ENCODE data around the gene FRK. TPM values are rescaled to one million over a fixed set of nuclear protein-coding genes. Genes with fewer than 3 reads are reported as not detected.
"Not testable (repeated sequence)": the region's sequence is repeated elsewhere in the genome, so short reads cannot be mapped to it uniquely, and the experiment has no call there.

Gene FRK
- total and polyA plus RNA-seq, 2 experiments from 2014 or later = 2.7 to 16.9 TPM

DNA sequence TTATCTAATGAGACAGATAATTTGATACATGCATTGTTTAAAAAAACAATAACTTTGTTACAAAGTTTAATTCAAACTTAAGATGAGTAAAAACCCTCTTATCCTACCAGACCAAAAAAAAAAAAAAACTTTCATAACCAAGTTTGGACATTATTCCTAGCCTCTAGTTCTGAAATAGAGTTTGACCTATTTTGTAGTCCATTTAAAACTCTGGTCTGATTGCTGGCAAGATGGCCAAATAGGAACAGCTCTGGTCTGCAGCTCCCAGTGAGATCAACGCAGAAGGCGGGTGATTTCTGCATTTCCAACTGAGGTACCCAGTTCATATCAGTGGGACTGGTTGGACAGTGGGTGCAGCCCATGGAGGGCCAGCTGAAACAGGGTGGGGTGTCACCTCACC is 125.9 kb downstream of the FRK start:
- no peak for DNase-seq (ENCODE audit: low spot score)
- Histone ChIP-seq H3K27me3 (no peaks in the 10 kb centered on the region), H3K36me3 (replicated peaks; ENCODE audit: insufficient read depth, low read depth) (no peaks in the 10 kb centered on the region), H3K4me3 (no peak overlapping the region), H3K79me2 (no peaks in the 10 kb centered on the region), H3K9me2 (replicated peaks; ENCODE audit: insufficient read depth) (no peaks in the 10 kb centered on the region), H4K20me1 (ENCODE audit: insufficient read depth, poor library complexity, severe bottlenecking) (no peaks in the 10 kb centered on the region), H2AFZ (no peak overlapping the region), H3K27ac (no peak overlapping the region), H3K4me2 (no peak overlapping the region), H3K9me3 (ENCODE audit: low read depth) (no peaks in the 10 kb centered on the region), H3K4me1 (ENCODE audit: insufficient read depth) (no peaks in the 10 kb centered on the region)
- WGBS (ENCODE audit: low lambda C conversion rate, missing lambda C conversion rate) = 95% methylated on average over 2 of the region's 2 CpGs
- no peak for TF ChIP-seq EZH2 (IDR thresholded peaks at IDR 0.05; ENCODE audit: borderline replicate concordance)
- TF ChIP-seq EZH2phosphoT487 (IDR thresholded peaks at IDR 0.05; ENCODE audit: low read depth, severe bottlenecking, unreplicated experiment) = no peak
- TF ChIP-seq, protein P1, sequence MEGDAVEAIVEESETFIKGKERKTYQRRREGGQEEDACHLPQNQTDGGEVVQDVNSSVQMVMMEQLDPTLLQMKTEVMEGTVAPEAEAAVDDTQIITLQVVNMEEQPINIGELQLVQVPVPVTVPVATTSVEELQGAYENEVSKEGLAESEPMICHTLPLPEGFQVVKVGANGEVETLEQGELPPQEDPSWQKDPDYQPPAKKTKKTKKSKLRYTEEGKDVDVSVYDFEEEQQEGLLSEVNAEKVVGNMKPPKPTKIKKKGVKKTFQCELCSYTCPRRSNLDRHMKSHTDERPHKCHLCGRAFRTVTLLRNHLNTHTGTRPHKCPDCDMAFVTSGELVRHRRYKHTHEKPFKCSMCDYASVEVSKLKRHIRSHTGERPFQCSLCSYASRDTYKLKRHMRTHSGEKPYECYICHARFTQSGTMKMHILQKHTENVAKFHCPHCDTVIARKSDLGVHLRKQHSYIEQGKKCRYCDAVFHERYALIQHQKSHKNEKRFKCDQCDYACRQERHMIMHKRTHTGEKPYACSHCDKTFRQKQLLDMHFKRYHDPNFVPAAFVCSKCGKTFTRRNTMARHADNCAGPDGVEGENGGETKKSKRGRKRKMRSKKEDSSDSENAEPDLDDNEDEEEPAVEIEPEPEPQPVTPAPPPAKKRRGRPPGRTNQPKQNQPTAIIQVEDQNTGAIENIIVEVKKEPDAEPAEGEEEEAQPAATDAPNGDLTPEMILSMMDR (IDR thresholded peaks at IDR 0.05; ENCODE audit: poor library complexity) = no peak

DNA sequence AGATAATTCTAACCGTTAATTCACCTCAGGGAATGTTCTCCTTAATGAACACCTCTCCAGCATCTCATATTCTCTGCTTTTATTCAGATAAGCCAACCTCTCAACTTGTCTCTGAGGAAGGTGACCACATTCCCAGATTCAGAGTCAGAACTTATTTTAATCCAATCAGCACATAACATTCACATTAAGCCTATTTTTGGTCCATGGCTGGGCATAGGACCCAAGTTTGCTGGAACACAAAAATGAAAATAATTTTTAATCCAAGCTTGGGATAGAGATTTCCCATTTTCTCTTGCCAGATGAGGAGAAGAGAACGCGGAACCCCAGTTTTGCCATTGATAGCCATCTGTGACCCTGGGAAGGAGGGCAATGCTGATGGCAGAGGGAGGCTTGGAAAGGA is 126.5 kb downstream of the FRK start:
- Histone ChIP-seq H3K36me3 (replicated peaks; ENCODE audit: insufficient read depth, low read depth) (no peaks in the 10 kb centered on the region), H3K27me3 (no peaks in the 10 kb centered on the region), H3K4me3 (no peak overlapping the region), H3K4me2 (no peak overlapping the region), H4K20me1 (ENCODE audit: insufficient read depth, poor library complexity, severe bottlenecking) (no peaks in the 10 kb centered on the region), H3K4me1 (ENCODE audit: insufficient read depth) (no peaks in the 10 kb centered on the region), H2AFZ (no peak overlapping the region), H3K79me2 (no peaks in the 10 kb centered on the region), H3K27ac (no peak overlapping the region), H3K9me2 (replicated peaks; ENCODE audit: insufficient read depth) (no peaks in the 10 kb centered on the region), H3K9me3 (ENCODE audit: low read depth) (no peaks in the 10 kb centered on the region)
- no peak for DNase-seq (ENCODE audit: low spot score)
- WGBS (ENCODE audit: low lambda C conversion rate, missing lambda C conversion rate) = 84% methylated on average over 3 of the region's 3 CpGs
- TF ChIP-seq EZH2phosphoT487 (IDR thresholded peaks at IDR 0.05; ENCODE audit: low read depth, severe bottlenecking, unreplicated experiment) (no peak), EZH2 (IDR thresholded peaks at IDR 0.05; ENCODE audit: borderline replicate concordance) (no peak)
- TF ChIP-seq, protein P1 (IDR thresholded peaks at IDR 0.05; ENCODE audit: poor library complexity) = no peak

DNA sequence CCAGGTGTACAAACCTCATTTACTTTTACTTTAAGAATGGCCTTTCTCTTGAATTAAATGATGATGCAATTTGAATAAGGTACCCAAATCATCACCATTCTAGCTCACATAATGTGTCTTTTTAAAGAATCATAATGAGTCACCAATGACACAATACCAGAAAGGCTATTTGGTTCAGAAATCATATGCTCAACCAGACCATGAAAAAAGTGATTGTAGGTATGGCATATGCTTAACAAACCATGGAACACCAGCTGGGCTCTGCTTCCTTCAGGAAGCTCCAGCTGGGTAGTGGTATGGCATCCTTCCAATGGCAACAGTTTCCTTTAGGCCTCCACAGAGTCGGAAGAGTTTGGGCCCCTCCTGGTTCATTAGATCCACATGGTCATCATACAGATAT is 128.2 kb downstream of the FRK start:
- H2AFZ ChIP-seq = no peak overlapping the region
- H3K4me3 ChIP-seq = no peak overlapping the region
- TF ChIP-seq, protein P1 (IDR thresholded peaks at IDR 0.05; ENCODE audit: poor library complexity) = no peak
- TF ChIP-seq EZH2phosphoT487 (IDR thresholded peaks at IDR 0.05; ENCODE audit: low read depth, severe bottlenecking, unreplicated experiment) = no peak
- H3K4me1 ChIP-seq (ENCODE audit: insufficient read depth) = no peaks in the 10 kb centered on the region
- no peak for DNase-seq (ENCODE audit: low spot score)
- no peaks in the 10 kb centered on the region for H3K27me3 ChIP-seq
- H3K36me3 ChIP-seq (replicated peaks; ENCODE audit: insufficient read depth, low read depth) = no peaks in the 10 kb centered on the region
- H3K9me2 ChIP-seq (replicated peaks; ENCODE audit: insufficient read depth) = no peaks in the 10 kb centered on the region
- H3K9me3 ChIP-seq (ENCODE audit: low read depth) = no peaks in the 10 kb centered on the region
- no peaks in the 10 kb centered on the region for H3K79me2 ChIP-seq
- no peak overlapping the region for H3K27ac ChIP-seq
- no peak overlapping the region for H3K4me2 ChIP-seq
- 83% methylated on average over 1 of the region's 1 CpG for WGBS (ENCODE audit: low lambda C conversion rate, missing lambda C conversion rate)
- no peaks in the 10 kb centered on the region for H4K20me1 ChIP-seq (ENCODE audit: insufficient read depth, poor library complexity, severe bottlenecking)

DNA sequence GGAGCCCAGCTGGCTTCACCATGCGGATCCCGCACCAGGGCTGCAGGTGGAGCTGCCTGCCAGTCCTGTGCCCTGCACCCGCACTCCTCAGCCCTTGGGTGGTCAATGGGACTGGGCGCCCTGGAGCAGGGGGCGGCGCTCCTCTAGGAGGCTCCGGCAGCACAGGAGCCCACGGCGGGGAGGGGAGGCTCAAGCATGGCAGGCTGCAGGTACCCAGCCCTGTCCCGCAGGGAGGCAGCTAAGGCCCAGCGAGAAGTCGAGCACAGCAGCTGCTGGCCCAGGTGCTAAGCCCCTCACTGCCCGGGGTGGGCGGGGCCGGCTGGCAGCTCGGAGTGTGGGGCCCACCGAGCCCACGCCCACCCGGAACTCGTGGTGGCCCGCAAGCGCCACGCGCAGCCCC is 132.7 kb downstream of the FRK start:
- H2AFZ ChIP-seq; H3K27me3 ChIP-seq; H3K4me1 ChIP-seq (ENCODE audit: insufficient read depth); H4K20me1 ChIP-seq (ENCODE audit: insufficient read depth, poor library complexity, severe bottlenecking); H3K9me3 ChIP-seq (ENCODE audit: low read depth); H3K4me3 ChIP-seq; H3K36me3 ChIP-seq (replicated peaks; ENCODE audit: insufficient read depth, low read depth); H3K9me2 ChIP-seq (replicated peaks; ENCODE audit: insufficient read depth); H3K27ac ChIP-seq; H3K79me2 ChIP-seq; DNase-seq (ENCODE audit: low spot score); H3K4me2 ChIP-seq: not testable (repeated sequence)
- 95% methylated on average over 11 of the region's 24 CpGs for WGBS (ENCODE audit: low lambda C conversion rate, missing lambda C conversion rate)
